ENCODE results near the gene HRCT1.

HRCT1 gene

DNA sequence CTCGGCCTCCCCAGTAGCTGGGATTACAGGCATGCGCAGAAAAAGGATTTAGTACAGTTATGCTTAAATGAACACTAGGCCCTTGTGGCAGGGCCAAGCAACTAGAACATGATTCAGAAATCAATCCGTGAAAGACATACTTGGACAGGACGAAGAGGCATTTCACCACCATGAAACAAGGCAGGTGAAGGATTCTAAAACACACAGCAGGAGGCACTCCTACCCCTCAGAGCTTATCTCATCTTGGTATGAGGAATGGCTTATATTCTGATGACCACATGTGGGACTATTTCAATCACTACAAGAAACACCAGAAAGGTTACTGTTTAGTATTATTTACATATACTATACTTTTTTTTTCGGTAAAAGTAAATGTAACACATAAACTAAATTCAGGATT lies 36.3 kb downstream of the HRCT1 start:
- 96% methylated on average over 4 of the region's 5 CpGs for WGBS

DNA sequence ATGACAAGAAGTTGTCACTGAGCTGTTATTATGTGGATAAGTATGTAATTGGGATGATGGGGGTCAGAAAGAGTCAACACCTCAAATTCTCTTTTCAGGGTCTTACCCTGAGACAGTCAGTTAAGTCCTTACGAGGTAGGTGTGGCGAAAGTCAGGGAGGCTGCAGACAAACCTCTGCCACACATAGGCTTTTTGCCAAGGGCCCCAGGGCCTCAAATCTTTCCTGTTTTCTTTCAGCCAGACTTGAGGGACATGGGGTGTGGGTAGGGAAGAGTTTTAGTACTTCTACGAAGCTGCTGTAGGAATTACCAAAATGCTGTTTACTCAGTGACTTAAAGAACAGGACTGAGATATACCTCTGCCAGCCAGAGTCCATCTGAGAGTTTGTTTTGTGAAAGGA lies 38.2 kb downstream of the HRCT1 start:
- Histone ChIP-seq H3K18ac (ENCODE audit: low read depth in 1 of 2, low read length in 2 of 2) (no peak overlapping the region), H3K9me3 (ENCODE audit: control insufficient read depth, low read length) (no peaks in the 10 kb centered on the region), H4K91ac (ENCODE audit: low read length) (no peak overlapping the region), H2BK120ac (ENCODE audit: low read depth, low read length) (no peak overlapping the region), H3K79me1 (replicated peaks; ENCODE audit: low read length, poor library complexity, severe bottlenecking) (no peaks in the 10 kb centered on the region), H3K14ac (ENCODE audit: low read length in 2 of 2) (no peak overlapping the region), H3K4ac (ENCODE audit: low read depth in 1 of 2, low read length in 2 of 2) (no peak overlapping the region), H3K4me1 (ENCODE audit: control insufficient read depth, insufficient read depth, low read depth, low read length) (peaks cover 6% of the 10 kb centered on the region), H2BK15ac (ENCODE audit: low read depth, poor library complexity, severe bottlenecking) (peak overlapping the region; percentile 57), H4K8ac (ENCODE audit: low read length) (no peak overlapping the region), H3K9ac (ENCODE audit: low read length) (no peak overlapping the region), H3K36me3 (ENCODE audit: control insufficient read depth in 1 of 2, insufficient read depth in 2 of 2, low read depth in 1 of 2, low read length in 2 of 2) (no peaks in the 10 kb centered on the region), H3K23ac (ENCODE audit: low read length in 2 of 2) (no peak overlapping the region), H2BK5ac (ENCODE audit: low read depth, low read length, poor library complexity, severe bottlenecking) (no peak overlapping the region), H2AFZ (ENCODE audit: low read depth, low read length) (no peak overlapping the region), H2BK12ac (ENCODE audit: low read length in 2 of 2) (no peak overlapping the region), H3K4me3 (ENCODE audit: insufficient read depth in 1 of 2, low read depth in 1 of 2, low read length in 2 of 2) (no peak overlapping the region), H3K4me2 (ENCODE audit: low read length, poor library complexity, severe bottlenecking) (no peak overlapping the region), H2AK5ac (ENCODE audit: low read length, severe bottlenecking) (no peak overlapping the region), H3K27me3 (ENCODE audit: control insufficient read depth in 1 of 2, insufficient read depth in 1 of 2, low read length in 2 of 2) (no peaks in the 10 kb centered on the region), H3K27ac (ENCODE audit: low read length, poor library complexity, severe bottlenecking) (no peak overlapping the region)
- WGBS: 100% methylated on average over 3 of the region's 3 CpGs
- no peak for DNase-seq

More for the DNA sequence above, 36.3 kb downstream of the HRCT1 start:
- H4K91ac ChIP-seq (ENCODE audit: low read length): no peak overlapping the region
- H2BK15ac ChIP-seq (ENCODE audit: low read depth, poor library complexity, severe bottlenecking): no peak overlapping the region
- no peak overlapping the region for H3K4ac ChIP-seq (ENCODE audit: low read depth in 1 of 2, low read length in 2 of 2)
- no peak overlapping the region for H2BK5ac ChIP-seq (ENCODE audit: low read depth, low read length, poor library complexity, severe bottlenecking)
- no peak overlapping the region for H3K27ac ChIP-seq (ENCODE audit: low read length, poor library complexity, severe bottlenecking)
- no peak overlapping the region for H3K4me3 ChIP-seq (ENCODE audit: insufficient read depth in 1 of 2, low read depth in 1 of 2, low read length in 2 of 2)
- H2BK120ac ChIP-seq (ENCODE audit: low read depth, low read length): no peak overlapping the region
- no peak overlapping the region for H3K23ac ChIP-seq (ENCODE audit: low read length in 2 of 2)
- no peak overlapping the region for H2AK5ac ChIP-seq (ENCODE audit: low read length, severe bottlenecking)
- H3K79me1 ChIP-seq (replicated peaks; ENCODE audit: low read length, poor library complexity, severe bottlenecking): no peaks in the 10 kb centered on the region
- H3K36me3 ChIP-seq (ENCODE audit: control insufficient read depth in 1 of 2, insufficient read depth in 2 of 2, low read depth in 1 of 2, low read length in 2 of 2): no peaks in the 10 kb centered on the region
- H3K4me1 ChIP-seq (ENCODE audit: control insufficient read depth, insufficient read depth, low read depth, low read length): peaks cover 6% of the 10 kb centered on the region
- H3K27me3 ChIP-seq (ENCODE audit: control insufficient read depth in 1 of 2, insufficient read depth in 1 of 2, low read length in 2 of 2): no peaks in the 10 kb centered on the region
- H3K4me2 ChIP-seq (ENCODE audit: low read length, poor library complexity, severe bottlenecking): no peak overlapping the region
- no peak overlapping the region for H2BK12ac ChIP-seq (ENCODE audit: low read length in 2 of 2)
- H3K9ac ChIP-seq (ENCODE audit: low read length): no peak overlapping the region
- no peak overlapping the region for H2AFZ ChIP-seq (ENCODE audit: low read depth, low read length)
- H3K18ac ChIP-seq (ENCODE audit: low read depth in 1 of 2, low read length in 2 of 2): no peak overlapping the region
- no peak overlapping the region for H3K14ac ChIP-seq (ENCODE audit: low read length in 2 of 2)
- no peak overlapping the region for H4K8ac ChIP-seq (ENCODE audit: low read length)
- DNase-seq: no peak
- no peaks in the 10 kb centered on the region for H3K9me3 ChIP-seq (ENCODE audit: control insufficient read depth, low read length)

DNA sequence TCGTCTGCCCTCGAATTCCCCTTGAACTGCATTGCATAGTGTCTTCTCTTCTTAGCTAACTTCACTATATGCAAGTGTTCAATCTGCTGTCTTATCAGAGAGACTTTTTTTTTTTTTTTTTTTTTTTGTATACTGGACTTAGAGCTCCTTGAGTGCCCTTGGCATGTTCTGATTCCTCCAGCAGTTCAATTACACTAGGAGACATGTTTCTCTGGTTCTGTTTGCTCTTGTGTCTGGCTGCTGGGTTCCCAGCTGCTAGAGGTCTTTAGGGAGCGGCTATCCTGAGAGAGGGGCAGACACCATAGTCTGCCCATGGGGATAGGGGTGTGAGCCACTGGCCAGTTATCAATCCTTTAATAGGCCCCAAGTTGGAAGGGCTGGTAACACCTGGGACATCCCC lies 38.8 kb downstream of the HRCT1 start:
- Histone ChIP-seq H3K4me1 (ENCODE audit: control insufficient read depth, insufficient read depth, low read depth, low read length) (peaks cover 6% of the 10 kb centered on the region), H3K36me3 (ENCODE audit: control insufficient read depth in 1 of 2, insufficient read depth in 2 of 2, low read depth in 1 of 2, low read length in 2 of 2) (no peaks in the 10 kb centered on the region), H3K4me2 (ENCODE audit: low read length, poor library complexity, severe bottlenecking) (no peak overlapping the region), H3K4ac (ENCODE audit: low read depth in 1 of 2, low read length in 2 of 2) (no peak overlapping the region), H3K9ac (ENCODE audit: low read length) (no peak overlapping the region), H3K14ac (ENCODE audit: low read length in 2 of 2) (no peak overlapping the region), H2AFZ (ENCODE audit: low read depth, low read length) (no peak overlapping the region), H3K4me3 (ENCODE audit: insufficient read depth in 1 of 2, low read depth in 1 of 2, low read length in 2 of 2) (no peak overlapping the region), H2BK15ac (ENCODE audit: low read depth, poor library complexity, severe bottlenecking) (no peak overlapping the region), H3K79me1 (replicated peaks; ENCODE audit: low read length, poor library complexity, severe bottlenecking) (no peaks in the 10 kb centered on the region), H4K91ac (ENCODE audit: low read length) (no peak overlapping the region), H2BK5ac (ENCODE audit: low read depth, low read length, poor library complexity, severe bottlenecking) (no peak overlapping the region), H3K18ac (ENCODE audit: low read depth in 1 of 2, low read length in 2 of 2) (no peak overlapping the region), H3K23ac (ENCODE audit: low read length in 2 of 2) (no peak overlapping the region), H4K8ac (ENCODE audit: low read length) (peak overlapping the region; percentile 97), H3K9me3 (ENCODE audit: control insufficient read depth, low read length) (no peaks in the 10 kb centered on the region), H3K27me3 (ENCODE audit: control insufficient read depth in 1 of 2, insufficient read depth in 1 of 2, low read length in 2 of 2) (no peaks in the 10 kb centered on the region), H2BK120ac (ENCODE audit: low read depth, low read length) (peak overlapping the region; percentile 6), H2BK12ac (ENCODE audit: low read length in 2 of 2) (no peak overlapping the region), H2AK5ac (ENCODE audit: low read length, severe bottlenecking) (peak overlapping the region; percentile 91), H3K27ac (ENCODE audit: low read length, poor library complexity, severe bottlenecking) (no peak overlapping the region)
- DNase-seq: no peak
- 75% methylated on average over 3 of the region's 3 CpGs for WGBS

DNA sequence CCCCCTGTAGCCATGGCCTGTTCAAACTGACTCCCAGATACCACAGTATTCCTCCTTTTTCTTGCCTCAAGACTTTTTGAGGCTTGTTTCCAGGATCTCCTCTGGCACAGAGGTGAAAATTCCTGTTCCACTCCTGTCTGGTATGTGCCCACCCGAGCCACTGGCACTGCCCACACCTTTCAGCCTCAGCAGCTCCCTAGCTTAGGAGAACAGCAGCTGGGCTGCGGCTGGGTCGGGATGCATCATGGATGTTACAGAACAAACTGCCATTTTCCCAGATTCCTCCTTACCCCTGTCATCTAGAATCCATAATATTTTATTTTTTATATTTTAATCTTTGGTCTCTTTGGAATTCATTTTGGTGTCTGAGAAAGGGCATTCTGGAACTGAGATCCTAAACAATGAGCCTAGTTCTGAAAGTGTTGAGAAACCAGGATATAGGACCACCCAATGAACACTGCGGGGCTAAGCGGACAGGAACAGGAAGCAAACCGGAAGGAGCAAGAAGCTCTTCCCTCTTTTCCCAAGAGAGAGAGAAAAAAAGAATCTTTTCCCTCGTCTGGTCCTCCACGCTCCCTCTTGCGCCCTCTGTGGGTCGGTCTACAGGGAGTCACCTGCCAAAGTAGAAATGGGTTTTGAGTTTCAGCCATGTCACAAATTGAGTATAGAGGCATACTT lies 39.5 kb downstream of the HRCT1 start:
- peak; percentile 89 for DNase-seq
- H3K4me2 ChIP-seq (ENCODE audit: low read length, poor library complexity, severe bottlenecking): peak overlapping the region; percentile 44
- H3K9ac ChIP-seq (ENCODE audit: low read length): peak overlapping the region; percentile 55
- H3K79me1 ChIP-seq (replicated peaks; ENCODE audit: low read length, poor library complexity, severe bottlenecking): no peaks in the 10 kb centered on the region
- peaks cover 6% of the 10 kb centered on the region for H3K4me1 ChIP-seq (ENCODE audit: control insufficient read depth, insufficient read depth, low read depth, low read length)
- H2BK5ac ChIP-seq (ENCODE audit: low read depth, low read length, poor library complexity, severe bottlenecking): no peak overlapping the region
- H3K9me3 ChIP-seq (ENCODE audit: control insufficient read depth, low read length): no peaks in the 10 kb centered on the region
- peak overlapping the region; percentile 91 for H2AK5ac ChIP-seq (ENCODE audit: low read length, severe bottlenecking)
- no peak overlapping the region for H3K23ac ChIP-seq (ENCODE audit: low read length in 2 of 2)
- peak overlapping the region in 1 of 2 experiments; percentile 29 for H3K4me3 ChIP-seq (ENCODE audit: insufficient read depth in 1 of 2, low read depth in 1 of 2, low read length in 2 of 2)
- peak overlapping the region; percentile 54 for H2AFZ ChIP-seq (ENCODE audit: low read depth, low read length)
- no peak overlapping the region for H2BK12ac ChIP-seq (ENCODE audit: low read length in 2 of 2)
- H4K91ac ChIP-seq (ENCODE audit: low read length): no peak overlapping the region
- H3K18ac ChIP-seq (ENCODE audit: low read depth in 1 of 2, low read length in 2 of 2): peak overlapping the region; percentile 0 to 85
- peak overlapping the region; percentile 6 for H2BK120ac ChIP-seq (ENCODE audit: low read depth, low read length)
- 18% methylated on average over 8 of the region's 10 CpGs for WGBS
- peak overlapping the region; percentile 97 for H4K8ac ChIP-seq (ENCODE audit: low read length)
- no peak overlapping the region for H3K27ac ChIP-seq (ENCODE audit: low read length, poor library complexity, severe bottlenecking)
- peak overlapping the region; percentile 55 to 85 for H3K4ac ChIP-seq (ENCODE audit: low read depth in 1 of 2, low read length in 2 of 2)
- no peaks in the 10 kb centered on the region for H3K27me3 ChIP-seq (ENCODE audit: control insufficient read depth in 1 of 2, insufficient read depth in 1 of 2, low read length in 2 of 2)
- H3K36me3 ChIP-seq (ENCODE audit: control insufficient read depth in 1 of 2, insufficient read depth in 2 of 2, low read depth in 1 of 2, low read length in 2 of 2): no peaks in the 10 kb centered on the region
- H3K14ac ChIP-seq (ENCODE audit: low read length in 2 of 2): no peak overlapping the region
- H2BK15ac ChIP-seq (ENCODE audit: low read depth, poor library complexity, severe bottlenecking): peak overlapping the region; percentile 39
